ENCODE results near the gene ZNF189.
A peak's percentile ranks its signal among the peaks of the same experiment; 100 is the strongest.

The ZNF189 gene

GRCh38 chr9:101421653-101422065, 23.0 kb downstream of the ZNF189 start:
- DNase-seq: no peak

GRCh38 chr9:101427358-101427757, 28.7 kb downstream of the ZNF189 start:
- DNase-seq: no peak

GRCh38 chr9:101427957-101428655, 29.5 kb downstream of the ZNF189 start:
- no peak for DNase-seq

GRCh38 chr9:101428909-101429308, 30.3 kb downstream of the ZNF189 start:
- no peak for DNase-seq

- DNase-seq: no peak
These were observed 31.1 kb downstream of the ZNF189 start for GRCh38 chr9:101429736-101430135.

- no peak for DNase-seq
These were observed 33.5 kb downstream of the ZNF189 start for GRCh38 chr9:101432171-101432570.

GRCh38 chr9:101432740-101433139, 34.1 kb downstream of the ZNF189 start:
- DNase-seq: no peak

- no peak for DNase-seq
These were observed 34.6 kb downstream of the ZNF189 start for GRCh38 chr9:101433229-101433628.

- DNase-seq: no peak
These were observed 36.3 kb downstream of the ZNF189 start for GRCh38 chr9:101434998-101435397.

- DNase-seq: no peak
These were observed 37.0 kb downstream of the ZNF189 start, which contains the start of gene ALDOB for GRCh38 chr9:101435601-101436079. Gene ALDOB, minus strand, starts transcription at chr9:101435774. Its CDS starts 4,887 bp downstream, at chr9:101430887.

GRCh38 chr9:101437806-101438232, 39.2 kb downstream of the ZNF189 start:
- DNase-seq: no peak

- DNase-seq: no peak
These were observed 39.9 kb downstream of the ZNF189 start for GRCh38 chr9:101438523-101438922.

GRCh38 chr9:101440714-101441230, 42.1 kb downstream of the ZNF189 start:
- no peak for DNase-seq

- no peak for DNase-seq
These were observed 43.7 kb downstream of the ZNF189 start for GRCh38 chr9:101442318-101442717.

GRCh38 chr9:101442736-101443135, 44.1 kb downstream of the ZNF189 start:
- no peak for DNase-seq

- peak; percentile 62 for DNase-seq
These were observed 44.7 kb downstream of the ZNF189 start for GRCh38 chr9:101443364-101443771.

- no peak for DNase-seq
These were observed 46.8 kb downstream of the ZNF189 start for GRCh38 chr9:101445353-101446029.

GRCh38 chr9:101446732-101447131, 48.1 kb downstream of the ZNF189 start:
- no peak for DNase-seq

GRCh38 chr9:101448680-101449070, 50.0 kb downstream of the ZNF189 start:
- DNase-seq: no peak

- DNase-seq: peak; percentile 66
These were observed 50.5 kb downstream of the ZNF189 start for GRCh38 chr9:101449071-101449721.

GRCh38 chr9:101450931-101451330, 52.3 kb downstream of the ZNF189 start:
- no peak for DNase-seq

GRCh38 chr9:101451498-101451897, 52.8 kb downstream of the ZNF189 start:
- DNase-seq: no peak

GRCh38 chr9:101453776-101454570, 55.3 kb downstream of the ZNF189 start:
- DNase-seq: no peak
